Measurements from ENCODE around the gene HHIP. TPM values are rescaled to one million over a fixed set of nuclear protein-coding genes. Genes with fewer than 3 reads are reported as not detected.

The HHIP gene
- total and polyA plus RNA-seq, 2 donors (not counting 1 experiment from before 2014, with no cell fraction given) = under 0.01 to 0.59 TPM

DNA sequence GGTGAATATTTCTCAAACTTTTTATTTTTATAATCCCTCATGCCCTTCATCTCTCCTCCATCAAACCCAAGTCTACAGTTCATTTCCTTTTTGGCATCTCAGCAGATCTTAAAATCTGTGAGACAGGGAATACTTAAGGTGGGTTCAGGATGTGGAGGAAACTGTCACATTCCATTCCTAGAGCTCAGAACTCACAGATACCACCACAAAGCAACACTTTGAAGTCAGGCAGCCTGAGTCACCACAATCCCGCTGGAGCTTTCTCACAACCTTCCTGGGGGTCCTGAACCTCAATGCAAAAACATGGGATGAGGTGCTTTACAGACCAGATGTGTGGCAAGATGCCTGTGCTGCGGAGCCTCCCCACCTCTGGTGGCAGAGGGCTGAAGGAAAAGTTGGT, 63.2 kb downstream of the HHIP start:
- H3K4me3 ChIP-seq (replicated peaks in 1 of 4; ENCODE audit: control extremely low read depth in 1 of 4, insufficient read depth in 1 of 4, low read depth in 3 of 4, low read length in 4 of 4) = no peak overlapping the region
- H3K4me1 ChIP-seq (ENCODE audit: control insufficient read depth, extremely low read depth, insufficient read depth, low read length) = no peaks in the 10 kb centered on the region
- H3K4me2 ChIP-seq (ENCODE audit: extremely low read depth, insufficient read depth, low read length) = no peak overlapping the region
- no peaks in the 10 kb centered on the region for H3K9me3 ChIP-seq (ENCODE audit: control insufficient read depth, insufficient read depth, low read depth, low read length)
- no peaks in the 10 kb centered on the region for H4K20me1 ChIP-seq (ENCODE audit: control insufficient read depth, extremely low read depth, insufficient read depth, low read length)
- no peak overlapping the region for H3K9ac ChIP-seq (ENCODE audit: insufficient read depth, low read length)
- no peaks in the 10 kb centered on the region for H3K27me3 ChIP-seq (ENCODE audit: control insufficient read depth, insufficient read depth, low read length)
- no peaks in the 10 kb centered on the region for H3K79me2 ChIP-seq (ENCODE audit: control insufficient read depth, insufficient read depth, low read length)
- TF ChIP-seq, protein P1, sequence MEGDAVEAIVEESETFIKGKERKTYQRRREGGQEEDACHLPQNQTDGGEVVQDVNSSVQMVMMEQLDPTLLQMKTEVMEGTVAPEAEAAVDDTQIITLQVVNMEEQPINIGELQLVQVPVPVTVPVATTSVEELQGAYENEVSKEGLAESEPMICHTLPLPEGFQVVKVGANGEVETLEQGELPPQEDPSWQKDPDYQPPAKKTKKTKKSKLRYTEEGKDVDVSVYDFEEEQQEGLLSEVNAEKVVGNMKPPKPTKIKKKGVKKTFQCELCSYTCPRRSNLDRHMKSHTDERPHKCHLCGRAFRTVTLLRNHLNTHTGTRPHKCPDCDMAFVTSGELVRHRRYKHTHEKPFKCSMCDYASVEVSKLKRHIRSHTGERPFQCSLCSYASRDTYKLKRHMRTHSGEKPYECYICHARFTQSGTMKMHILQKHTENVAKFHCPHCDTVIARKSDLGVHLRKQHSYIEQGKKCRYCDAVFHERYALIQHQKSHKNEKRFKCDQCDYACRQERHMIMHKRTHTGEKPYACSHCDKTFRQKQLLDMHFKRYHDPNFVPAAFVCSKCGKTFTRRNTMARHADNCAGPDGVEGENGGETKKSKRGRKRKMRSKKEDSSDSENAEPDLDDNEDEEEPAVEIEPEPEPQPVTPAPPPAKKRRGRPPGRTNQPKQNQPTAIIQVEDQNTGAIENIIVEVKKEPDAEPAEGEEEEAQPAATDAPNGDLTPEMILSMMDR (conservative IDR thresholded peaks at IDR 0.05 in 1 of 2, IDR thresholded peaks at IDR 0.05 in 1 of 2; ENCODE audit: low read depth in 1 of 2, low read length in 2 of 2) = no peak
- TF ChIP-seq EZH2 (IDR thresholded peaks at IDR 0.05; ENCODE audit: low read length, missing control alignments) = no peak
- no peaks in the 10 kb centered on the region for H3K36me3 ChIP-seq (ENCODE audit: control insufficient read depth, insufficient read depth, low read length)
- H2AFZ ChIP-seq (ENCODE audit: low read length) = no peak overlapping the region
- DNase-seq (ENCODE audit: low read depth in 2 of 2) = peak in 1 of 2 donors; percentile 98
- H3K27ac ChIP-seq (ENCODE audit: insufficient read depth, low read length) = no peak overlapping the region

- DNase-seq (ENCODE audit: low read depth in 2 of 2) = peak in 1 of 2 donors; percentile 89
- Histone ChIP-seq H3K36me3 (ENCODE audit: control insufficient read depth, insufficient read depth, low read length) (no peaks in the 10 kb centered on the region), H3K27ac (ENCODE audit: insufficient read depth, low read length) (no peak overlapping the region), H3K27me3 (ENCODE audit: control insufficient read depth, insufficient read depth, low read length) (no peaks in the 10 kb centered on the region), H2AFZ (ENCODE audit: low read length) (no peak overlapping the region), H3K4me1 (ENCODE audit: control insufficient read depth, extremely low read depth, insufficient read depth, low read length) (no peaks in the 10 kb centered on the region), H3K4me3 (replicated peaks in 1 of 4; ENCODE audit: control extremely low read depth in 1 of 4, insufficient read depth in 1 of 4, low read depth in 3 of 4, low read length in 4 of 4) (no peak overlapping the region), H3K9ac (ENCODE audit: insufficient read depth, low read length) (no peak overlapping the region), H3K79me2 (ENCODE audit: control insufficient read depth, insufficient read depth, low read length) (no peaks in the 10 kb centered on the region), H3K9me3 (ENCODE audit: control insufficient read depth, insufficient read depth, low read depth, low read length) (no peaks in the 10 kb centered on the region), H3K4me2 (ENCODE audit: extremely low read depth, insufficient read depth, low read length) (no peak overlapping the region), H4K20me1 (ENCODE audit: control insufficient read depth, extremely low read depth, insufficient read depth, low read length) (no peaks in the 10 kb centered on the region)
- TF ChIP-seq, protein P1 (conservative IDR thresholded peaks at IDR 0.05 in 1 of 2, IDR thresholded peaks at IDR 0.05 in 1 of 2; ENCODE audit: low read depth in 1 of 2, low read length in 2 of 2) = no peak
- TF ChIP-seq EZH2 (IDR thresholded peaks at IDR 0.05; ENCODE audit: low read length, missing control alignments) = no peak
Measured at GRCh38 chr4:144709793-144710525, 64.0 kb downstream of the HHIP start.

- Histone ChIP-seq H2AFZ (ENCODE audit: low read length) (no peak overlapping the region), H3K36me3 (ENCODE audit: control insufficient read depth, insufficient read depth, low read length) (no peaks in the 10 kb centered on the region), H3K4me3 (replicated peaks in 1 of 4; ENCODE audit: control extremely low read depth in 1 of 4, insufficient read depth in 1 of 4, low read depth in 3 of 4, low read length in 4 of 4) (no peak overlapping the region), H4K20me1 (ENCODE audit: control insufficient read depth, extremely low read depth, insufficient read depth, low read length) (no peaks in the 10 kb centered on the region), H3K4me2 (ENCODE audit: extremely low read depth, insufficient read depth, low read length) (no peak overlapping the region), H3K27ac (ENCODE audit: insufficient read depth, low read length) (no peak overlapping the region), H3K4me1 (ENCODE audit: control insufficient read depth, extremely low read depth, insufficient read depth, low read length) (no peaks in the 10 kb centered on the region), H3K27me3 (ENCODE audit: control insufficient read depth, insufficient read depth, low read length) (no peaks in the 10 kb centered on the region), H3K9ac (ENCODE audit: insufficient read depth, low read length) (no peak overlapping the region), H3K9me3 (ENCODE audit: control insufficient read depth, insufficient read depth, low read depth, low read length) (no peaks in the 10 kb centered on the region), H3K79me2 (ENCODE audit: control insufficient read depth, insufficient read depth, low read length) (no peaks in the 10 kb centered on the region)
- TF ChIP-seq EZH2 (IDR thresholded peaks at IDR 0.05; ENCODE audit: low read length, missing control alignments) = no peak
- TF ChIP-seq, protein P1 (conservative IDR thresholded peaks at IDR 0.05 in 1 of 2, IDR thresholded peaks at IDR 0.05 in 1 of 2; ENCODE audit: low read depth in 1 of 2, low read length in 2 of 2) = no peak
- DNase-seq (ENCODE audit: low read depth in 2 of 2) = no peak
Measured at GRCh38 chr4:144710526-144710912, 64.6 kb downstream of the HHIP start.
